Tibial nerve (tissue), 4 donors: ENCODE measurements around the gene GATA1. TPM values are rescaled to one million over a fixed set of nuclear protein-coding genes. Genes with fewer than 3 reads are reported as not detected.
A peak's percentile ranks its signal among the peaks of the same experiment; 100 is the strongest.
"Not testable (repeated sequence)": the region's sequence is repeated elsewhere in the genome, so short reads cannot be mapped to it uniquely, and the experiment has no call there.

Source experiments
- DNase-seq, 2 donors: peaks; one replicate each; pipeline ENCODE4 v3.0.0-alpha.2; 2019; ENCODE audit warnings: low spot score in 2 of 2
- H3K27ac ChIP-seq, 4 donors: fragments of 200-600 bp; sonication (generic) in 3 of 4; one replicate each; pipeline ENCODE4 v1.5.1; 2017 to 2019; ENCODE audit warnings: mild to moderate bottlenecking in 1 of 4
- H3K27me3 ChIP-seq, 2 donors: fragments of 200-600 bp; sonication (generic) in 1 of 2; one replicate each; pipeline versions ENCODE4 v1.5.1 to v1.6.0; 2017 to 2019
- H3K36me3 ChIP-seq, 3 donors: fragments of 200-600 bp; sonication (generic); one replicate each; pipeline ENCODE4 v1.5.1; 2018 to 2019
- H3K4me1 ChIP-seq, 4 donors: fragments of 200-600 bp; sonication (generic) in 3 of 4; one replicate each; pipeline ENCODE4 v1.5.1; 2017 to 2019
- H3K4me3 ChIP-seq, 4 donors: fragments of 200-600 bp; sonication (generic) in 3 of 4; one replicate each; pipeline ENCODE4 v1.5.1; 2017 to 2019; ENCODE audit warnings: mild to moderate bottlenecking in 1 of 4, moderate library complexity in 1 of 4
- H3K9me3 ChIP-seq, 4 donors: fragments of 200-600 bp; sonication (generic) in 3 of 4; one replicate each; pipeline ENCODE4 v1.5.1; 2017 to 2019
- EP300 ChIP-seq, 2 donors: sonication (generic); formaldehyde crosslinking; IDR thresholded peaks; one replicate each; pipeline ENCODE4 v1.6.1; 2017; ENCODE audit warnings: antibody characterized with exemption in 2 of 2, mild to moderate bottlenecking in 1 of 2
- POLR2A ChIP-seq, 2 donors: fragments of 450-650 bp; IDR thresholded peaks; one replicate each; pipeline ENCODE4 v1.6.1; 2017; ENCODE audit warnings: antibody characterized with exemption in 2 of 2, mild to moderate bottlenecking in 2 of 2, moderate library complexity in 2 of 2
- WGBS, 2 donors: methylation state at CpG; one replicate each; pipeline ENCODE4 v1.1.5; 2018; 5-methylcytosine and 5-hydroxymethylcytosine counted together
- total RNA-seq, 4 donors: library from RNA; depleted of rRNA; stranded (reverse); fragments of >200 nt; gene quantifications; one replicate each; pipeline ENCODE4 v1.1.0, GENCODE V29; 2016
- TF ChIP-seq, protein P1 (sequence below), 5 experiments: fragments of 200-600 bp in 3 of 5; fragments of 450-650 bp in 2 of 5; sonication (generic) in 3 of 5; IDR thresholded peaks; one replicate each; pipeline ENCODE4 v1.5.1; 2016 to 2019; ENCODE audit warnings: antibody characterized with exemption in 5 of 5, mild to moderate bottlenecking in 3 of 5, moderate library complexity in 2 of 5

GATA1 gene
- total RNA-seq, 4 donors from 2014 or later: 0.90 TPM; not detected in 3

- H3K27ac ChIP-seq: no peak overlapping the region
- 84% methylated on average over 4 of the region's 4 CpGs; no CpG with 5 or more reads in 1 of the 2 donors for WGBS, 2 donors
- H3K9me3 ChIP-seq: no peaks in the 10 kb centered on the region
- no peak overlapping the region for H3K4me3 ChIP-seq
- no peaks in the 10 kb centered on the region for H3K4me1 ChIP-seq
- TF ChIP-seq EP300 (IDR thresholded peaks at IDR 0.05) (no peak), POLR2A (IDR thresholded peaks at IDR 0.05) (no peak)
- TF ChIP-seq, protein P1, sequence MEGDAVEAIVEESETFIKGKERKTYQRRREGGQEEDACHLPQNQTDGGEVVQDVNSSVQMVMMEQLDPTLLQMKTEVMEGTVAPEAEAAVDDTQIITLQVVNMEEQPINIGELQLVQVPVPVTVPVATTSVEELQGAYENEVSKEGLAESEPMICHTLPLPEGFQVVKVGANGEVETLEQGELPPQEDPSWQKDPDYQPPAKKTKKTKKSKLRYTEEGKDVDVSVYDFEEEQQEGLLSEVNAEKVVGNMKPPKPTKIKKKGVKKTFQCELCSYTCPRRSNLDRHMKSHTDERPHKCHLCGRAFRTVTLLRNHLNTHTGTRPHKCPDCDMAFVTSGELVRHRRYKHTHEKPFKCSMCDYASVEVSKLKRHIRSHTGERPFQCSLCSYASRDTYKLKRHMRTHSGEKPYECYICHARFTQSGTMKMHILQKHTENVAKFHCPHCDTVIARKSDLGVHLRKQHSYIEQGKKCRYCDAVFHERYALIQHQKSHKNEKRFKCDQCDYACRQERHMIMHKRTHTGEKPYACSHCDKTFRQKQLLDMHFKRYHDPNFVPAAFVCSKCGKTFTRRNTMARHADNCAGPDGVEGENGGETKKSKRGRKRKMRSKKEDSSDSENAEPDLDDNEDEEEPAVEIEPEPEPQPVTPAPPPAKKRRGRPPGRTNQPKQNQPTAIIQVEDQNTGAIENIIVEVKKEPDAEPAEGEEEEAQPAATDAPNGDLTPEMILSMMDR (IDR thresholded peaks at IDR 0.05): no peak
- no peaks in the 10 kb centered on the region for H3K27me3 ChIP-seq
- no peak for DNase-seq
- peaks cover 0 to 94% (median 0%) of the 10 kb centered on the region in 3 donors for H3K36me3 ChIP-seq
Observed at GRCh38 chrX:48818866-48819265, 32.5 kb downstream of the GATA1 start.

DNA sequence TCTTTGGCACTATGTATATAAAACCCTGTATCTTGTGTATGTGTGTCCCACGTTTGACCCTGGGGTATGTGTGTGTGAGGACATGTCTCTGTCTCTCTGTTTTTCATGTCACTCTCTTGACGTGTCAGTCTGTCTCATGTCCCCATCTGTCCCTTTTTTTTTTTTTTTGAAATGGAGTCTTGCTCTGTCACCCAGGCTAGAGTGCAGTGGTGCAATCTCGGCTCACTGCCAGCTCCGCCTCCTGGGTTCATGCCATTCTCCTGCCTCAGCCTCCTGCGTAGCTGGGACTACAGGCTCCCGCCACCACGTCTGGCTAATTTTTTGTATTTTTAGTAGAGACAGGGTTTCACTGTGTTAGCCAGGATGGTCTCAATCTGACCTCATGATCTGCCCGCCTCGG is 33.0 kb downstream of the GATA1 start:
- WGBS, 2 donors: 86 to 88% methylated on average over 4 to 9 of the region's 9 CpGs

DNA sequence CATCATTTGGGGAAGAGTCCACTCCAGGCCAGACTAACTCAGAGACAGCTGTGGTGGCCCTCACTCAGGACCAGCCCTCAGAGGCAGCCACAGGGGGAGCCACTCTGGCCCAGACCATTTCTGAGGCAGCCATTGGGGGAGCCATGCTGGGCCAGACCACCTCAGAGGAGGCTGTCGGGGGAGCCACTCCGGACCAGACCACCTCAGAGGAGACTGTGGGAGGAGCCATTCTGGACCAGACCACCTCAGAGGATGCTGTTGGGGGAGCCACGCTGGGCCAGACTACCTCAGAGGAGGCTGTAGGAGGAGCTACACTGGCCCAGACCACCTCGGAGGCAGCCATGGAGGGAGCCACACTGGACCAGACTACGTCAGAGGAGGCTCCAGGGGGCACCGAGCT is 36.7 kb downstream of the GATA1 start:
- H3K27me3 ChIP-seq: no peaks in the 10 kb centered on the region
- WGBS, 2 donors: 33 to 79% methylated on average over 1 to 6 of the region's 6 CpGs
- peaks cover 0 to 88% (median 0%) of the 10 kb centered on the region in 3 donors for H3K36me3 ChIP-seq
- H3K9me3 ChIP-seq: peaks cover 0 to 4% (median 0%) of the 10 kb centered on the region in 4 donors
- H3K4me1 ChIP-seq: no peaks in the 10 kb centered on the region
- H3K27ac ChIP-seq: no peak overlapping the region
- no peak for DNase-seq
- TF ChIP-seq, protein P1 (IDR thresholded peaks at IDR 0.05): no peak
- TF ChIP-seq EP300 (IDR thresholded peaks at IDR 0.05): no peak
- no peak for TF ChIP-seq POLR2A (IDR thresholded peaks at IDR 0.05)
- no peak overlapping the region for H3K4me3 ChIP-seq

More for the DNA sequence above, 33.0 kb downstream of the GATA1 start:
- H3K9me3 ChIP-seq, DNase-seq, H3K27ac ChIP-seq, H3K4me1 ChIP-seq, H3K4me3 ChIP-seq, H3K27me3 ChIP-seq: not testable (repeated sequence)
- peaks cover 0 to 94% (median 0%) of the 10 kb centered on the region in 3 donors for H3K36me3 ChIP-seq

- whole genome bisulfite sequencing, 2 donors: 89 to 96% methylated on average over 3 to 8 of the region's 8 CpGs
- DNase-seq: no peak
- Histone ChIP-seq H3K27me3 (no peaks in the 10 kb centered on the region), H3K27ac (no peak overlapping the region), H3K4me1 (no peaks in the 10 kb centered on the region), H3K36me3 (peaks cover 0 to 78% (median 0%) of the 10 kb centered on the region in 3 donors), H3K4me3 (no peak overlapping the region), H3K9me3 (peaks cover 0 to 4% (median 0%) of the 10 kb centered on the region in 4 donors)
- TF ChIP-seq, protein P1 (IDR thresholded peaks at IDR 0.05): no peak
- TF ChIP-seq EP300 (IDR thresholded peaks at IDR 0.05) (no peak), POLR2A (IDR thresholded peaks at IDR 0.05) (no peak)
Observed at GRCh38 chrX:48824066-48824465, 37.7 kb downstream of the GATA1 start.

GRCh38 chrX:48826135-48826875 is 39.9 kb downstream of the GATA1 start, which contains the start of gene ERAS:
ERAS (plus strand) TSS chrX:48826513; CDS start chrX:48829124, 2,611 bp downstream.
- H3K4me1 ChIP-seq: peaks cover 0 to 2% (median 0%) of the 10 kb centered on the region in 4 donors
- H3K27ac ChIP-seq: no peak within 1 kb of the TSS
- no peak for DNase-seq
- H3K9me3 ChIP-seq: peaks cover 0 to 4% (median 0%) of the 10 kb centered on the region in 4 donors
- WGBS, 2 donors: 75 to 76% methylated on average over 4 to 26 of the region's 67 CpGs
- TF ChIP-seq, protein P1 (IDR thresholded peaks at IDR 0.05): no peak
- TF ChIP-seq POLR2A (IDR thresholded peaks at IDR 0.05): no peak
- no peak for TF ChIP-seq EP300 (IDR thresholded peaks at IDR 0.05)
- H3K36me3 ChIP-seq: peaks cover 0 to 62% (median 0%) of the 10 kb centered on the region in 3 donors
- peaks cover 0 to 9% of the 10 kb centered on the region in 2 donors for H3K27me3 ChIP-seq
- H3K4me3 ChIP-seq: peak within 1 kb of the TSS in 1 of 4 donors; percentile 3
